Thyroid gland (tissue), 4 donors: Measurements from ENCODE around the gene NLGN1. TPM values are rescaled to one million over a fixed set of nuclear protein-coding genes. Genes with fewer than 3 reads are reported as not detected.

Source experiments
- DNase-seq, 2 donors: peaks; one replicate each; pipeline ENCODE4 v3.0.0-alpha.2; 2019
- H3K27ac ChIP-seq, 3 donors: fragments of 200-600 bp; sonication (generic); 1 replicate in 2 of 3; 2 replicates in 1 of 3; pipeline ENCODE4 v1.5.1; 2016 to 2019; ENCODE audit warnings: mild to moderate bottlenecking in 1 of 3, moderate library complexity in 1 of 3
- H3K27me3 ChIP-seq: fragments of 200-600 bp; sonication (generic); one replicate; pipeline ENCODE4 v1.5.1; 2019
- H3K36me3 ChIP-seq, 2 donors: fragments of 200-600 bp; sonication (generic); one replicate each; pipeline ENCODE4 v1.5.1; 2016 to 2019
- H3K4me1 ChIP-seq, 2 donors: fragments of 200-600 bp; sonication (generic); one replicate each; pipeline ENCODE4 v1.5.1; 2017 to 2019
- H3K4me3 ChIP-seq, 3 donors: fragments of 200-600 bp; sonication (generic); replicated peaks in 1 of 3; 1 replicate in 2 of 3; 2 replicates in 1 of 3; pipeline ENCODE4 v1.5.1; 2016; ENCODE audit warnings: mild to moderate bottlenecking in 1 of 3
- H3K9me3 ChIP-seq: fragments of 200-600 bp; sonication (generic); one replicate; pipeline ENCODE4 v1.5.1; 2017
- CTCF ChIP-seq, 6 experiments: fragments of 200-600 bp in 3 of 6; fragments of 450-650 bp in 3 of 6; sonication (generic) in 3 of 6; IDR thresholded peaks; one replicate each; pipeline ENCODE4 v1.5.1; 2016 to 2019; ENCODE audit warnings: antibody characterized with exemption in 6 of 6, mild to moderate bottlenecking in 2 of 6, inconsistent platforms in 1 of 6, moderate library complexity in 1 of 6
- POLR2A ChIP-seq, 2 donors: fragments of 450-650 bp; IDR thresholded peaks; one replicate each; pipeline ENCODE4 v1.6.1; 2017; ENCODE audit warnings: antibody characterized with exemption in 2 of 2, mild to moderate bottlenecking in 2 of 2, moderate library complexity in 1 of 2
- WGBS, 2 donors: methylation state at CpG; one replicate each; pipeline ENCODE4 v1.1.5; 2017; 5-methylcytosine and 5-hydroxymethylcytosine counted together
- intact Hi-C: fragments of 100-400 bp; cut with DNase I; formaldehyde crosslinking; loops from one replicate; pipeline ENCODE4 v1.15.1; 2023
- total RNA-seq, 4 donors: library from RNA; depleted of rRNA; stranded (reverse); fragments of >200 nt; gene quantifications; one replicate each; pipeline ENCODE4 v1.2.3, GENCODE V29; 2016

Gene NLGN1
- total RNA-seq, 4 donors from 2014 or later: 2.4 to 13.9 (median 2.9) TPM

- 60 to 69% methylated on average over 2 of the region's 2 CpGs for WGBS, 2 donors
- intact Hi-C loops: no loop called here
- H3K4me3 ChIP-seq: no peak overlapping the region
- DNase-seq: no peak
- H3K36me3 ChIP-seq: no peaks in the 10 kb centered on the region
- TF ChIP-seq POLR2A (IDR thresholded peaks at IDR 0.05): no peak
- no peak for TF ChIP-seq CTCF (IDR thresholded peaks at IDR 0.05)
- H3K9me3 ChIP-seq: no peaks in the 10 kb centered on the region
- H3K27me3 ChIP-seq: no peaks in the 10 kb centered on the region
- H3K4me1 ChIP-seq: no peaks in the 10 kb centered on the region
- H3K27ac ChIP-seq: no peak overlapping the region
Measured at GRCh38 chr3:173750095-173750494, 352.6 kb downstream of the NLGN1 start.

- WGBS, 2 donors: 88 to 89% methylated on average over 1 of the region's 1 CpG
- Histone ChIP-seq H3K27ac (no peak overlapping the region), H3K4me1 (no peaks in the 10 kb centered on the region), H3K27me3 (no peaks in the 10 kb centered on the region), H3K9me3 (no peaks in the 10 kb centered on the region), H3K4me3 (no peak overlapping the region), H3K36me3 (no peaks in the 10 kb centered on the region)
- intact Hi-C loops: no loop called here
- DNase-seq: no peak
- TF ChIP-seq POLR2A (IDR thresholded peaks at IDR 0.05) (no peak), CTCF (IDR thresholded peaks at IDR 0.05) (no peak)
Measured at GRCh38 chr3:173750591-173750990, 353.0 kb downstream of the NLGN1 start.

- DNase-seq: no peak
- intact Hi-C loops: no loop called here
- Histone ChIP-seq H3K4me1 (no peaks in the 10 kb centered on the region), H3K27me3 (no peaks in the 10 kb centered on the region), H3K9me3 (no peaks in the 10 kb centered on the region), H3K27ac (no peak overlapping the region), H3K36me3 (no peaks in the 10 kb centered on the region), H3K4me3 (no peak overlapping the region)
- TF ChIP-seq CTCF (IDR thresholded peaks at IDR 0.05) (no peak), POLR2A (IDR thresholded peaks at IDR 0.05) (no peak)
Measured at GRCh38 chr3:173753593-173753992, 356.0 kb downstream of the NLGN1 start.

- Histone ChIP-seq H3K4me1 (no peaks in the 10 kb centered on the region), H3K4me3 (no peak overlapping the region), H3K27ac (no peak overlapping the region), H3K27me3 (no peaks in the 10 kb centered on the region), H3K36me3 (no peaks in the 10 kb centered on the region), H3K9me3 (no peaks in the 10 kb centered on the region)
- intact Hi-C loops: no loop called here
- TF ChIP-seq CTCF (IDR thresholded peaks at IDR 0.05) (no peak), POLR2A (IDR thresholded peaks at IDR 0.05) (no peak)
- no peak for DNase-seq
Measured at GRCh38 chr3:173755161-173755560, 357.6 kb downstream of the NLGN1 start.

- Histone ChIP-seq H3K9me3 (no peaks in the 10 kb centered on the region), H3K27me3 (no peaks in the 10 kb centered on the region), H3K27ac (no peak overlapping the region), H3K4me1 (no peaks in the 10 kb centered on the region), H3K4me3 (no peak overlapping the region), H3K36me3 (no peaks in the 10 kb centered on the region)
- intact Hi-C loops: no loop called here
- WGBS, 2 donors: 74 to 87% methylated on average over 4 of the region's 4 CpGs
- TF ChIP-seq CTCF (IDR thresholded peaks at IDR 0.05) (no peak), POLR2A (IDR thresholded peaks at IDR 0.05) (no peak)
- DNase-seq: no peak
Measured at GRCh38 chr3:173761161-173761560, 363.6 kb downstream of the NLGN1 start.
